Superior temporal gyrus (tissue), 1 donor: ENCODE measurements around the gene ERFL.

ENCODE experiments used
- DNase-seq: peaks from one replicate; pipeline ENCODE4 v3.0.0-alpha.2; 2016; ENCODE audit errors: extremely low spot score

Gene ERFL

DNA sequence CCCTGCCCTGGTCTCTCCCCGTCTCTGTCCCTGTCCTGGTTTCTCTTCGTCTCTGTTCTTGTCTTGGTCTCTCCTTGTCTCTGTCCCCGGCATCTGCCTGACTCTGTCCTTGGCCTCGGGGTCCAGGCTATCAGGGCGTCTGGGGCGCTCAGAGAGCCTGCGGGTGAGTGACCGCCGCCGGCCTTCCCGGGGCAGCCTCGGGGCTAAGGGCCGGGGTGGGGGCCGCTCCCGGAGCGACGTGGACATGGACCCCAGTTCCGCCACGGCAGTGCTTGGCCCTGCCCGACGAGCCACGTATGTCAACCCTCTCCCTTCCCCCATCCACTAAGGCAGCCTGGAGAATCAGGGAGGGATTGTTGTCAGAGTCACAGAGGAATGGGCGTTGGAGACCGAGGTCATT, 30.4 kb downstream of the ERFL start:
- DNase-seq, result no peak

DNA sequence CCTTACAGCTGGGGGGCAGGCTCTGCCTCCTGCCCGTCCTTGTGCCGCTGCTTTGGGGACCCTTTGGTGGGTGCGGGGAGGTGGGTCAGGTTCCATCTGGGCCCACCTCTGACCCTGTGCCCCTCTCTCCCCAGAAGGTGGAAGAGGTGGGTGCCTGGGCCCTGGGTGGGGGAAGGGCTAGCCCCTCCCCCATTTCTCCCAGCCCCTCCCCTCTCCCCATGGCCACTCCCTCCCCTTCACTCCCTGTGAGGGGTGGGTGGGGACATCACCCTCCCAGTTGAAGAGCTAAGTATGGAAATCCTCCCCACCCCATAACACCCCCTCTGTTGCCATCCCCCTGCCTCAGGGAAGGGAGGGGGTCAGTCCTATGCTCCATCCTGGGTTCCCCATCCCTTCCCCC, 31.1 kb downstream of the ERFL start:
- DNase-seq, result no peak

DNA sequence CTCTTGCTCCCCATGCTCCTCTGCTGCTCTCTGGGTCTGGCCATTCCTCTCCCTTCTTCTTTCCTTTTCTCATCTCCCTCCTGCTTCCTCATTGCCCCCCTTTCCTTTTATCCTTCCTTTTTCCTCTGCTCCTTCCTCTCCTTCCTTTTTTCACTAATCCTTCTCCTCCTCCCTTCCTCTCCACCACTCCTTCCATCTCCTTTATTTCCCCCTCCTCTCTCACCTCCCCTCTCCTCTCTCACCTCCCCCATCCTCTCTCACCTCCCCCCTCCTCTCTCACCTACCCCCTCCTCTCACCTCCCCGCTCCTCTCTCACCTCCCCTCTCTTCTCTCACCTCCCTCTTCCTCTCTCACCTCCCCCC, 31.7 kb downstream of the ERFL start:
- DNase-seq, result no peak

DNA sequence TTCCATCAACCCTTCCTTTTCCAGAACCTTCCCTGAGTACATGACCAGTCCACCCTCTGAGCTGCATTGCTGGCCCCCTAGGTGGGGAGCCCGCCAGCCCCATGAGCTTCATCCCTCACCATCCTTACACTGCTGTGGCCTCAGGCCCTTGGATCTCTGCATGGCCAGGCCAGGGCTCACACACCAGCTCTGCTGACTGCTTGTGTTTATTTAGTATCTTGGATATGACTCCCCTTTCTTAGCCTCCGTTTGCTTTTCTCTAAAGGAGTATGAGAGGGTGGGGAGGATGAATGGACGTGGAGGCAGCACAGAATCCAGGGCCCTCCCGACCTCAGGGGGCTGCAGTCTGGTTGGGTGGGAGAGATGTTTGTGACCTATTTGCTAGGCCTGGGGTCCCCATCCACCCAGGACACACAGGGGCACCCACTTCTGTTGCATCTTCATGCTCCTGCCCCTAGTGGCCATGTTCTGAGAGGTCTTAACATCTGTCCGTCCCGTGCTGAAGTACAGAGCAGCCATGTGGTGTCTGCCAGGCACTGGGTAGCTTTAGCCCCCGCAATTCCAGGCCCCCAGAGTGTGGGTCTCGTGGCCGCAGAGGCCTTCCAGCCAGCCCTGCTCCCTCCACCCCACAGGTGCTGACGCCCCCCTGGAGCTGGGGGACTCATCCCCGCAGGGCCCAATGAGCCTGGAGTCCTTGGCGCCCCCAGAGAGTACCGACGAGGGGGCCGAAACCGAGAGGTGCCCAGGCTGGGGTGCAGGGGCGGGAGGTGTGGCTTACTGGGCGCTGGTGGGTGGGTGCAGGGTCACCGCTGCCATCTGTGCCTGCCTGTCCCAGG, 32.3 kb downstream of the ERFL start:
- DNase-seq, result no peak

DNA sequence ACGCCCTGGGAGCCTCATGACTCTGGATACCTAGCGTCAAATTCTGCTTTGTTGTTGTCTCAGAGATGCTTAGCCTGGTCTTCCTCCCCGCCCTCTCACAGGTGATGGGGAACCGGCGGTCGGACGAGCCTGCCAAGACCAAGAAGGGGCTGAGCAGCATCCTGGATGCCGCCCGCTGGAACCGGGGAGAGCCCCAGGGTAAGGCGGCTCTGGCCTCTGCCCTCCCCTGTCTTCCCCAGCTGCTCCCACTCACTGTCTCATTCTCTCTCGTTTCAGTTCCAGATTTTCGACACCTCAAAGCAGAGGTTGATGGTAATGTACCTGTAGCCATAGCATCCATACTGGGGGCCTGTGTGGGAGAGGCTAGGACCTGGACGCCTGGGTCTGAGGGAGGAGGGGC, 33.9 kb downstream of the ERFL start:
- no peak for DNase-seq

DNA sequence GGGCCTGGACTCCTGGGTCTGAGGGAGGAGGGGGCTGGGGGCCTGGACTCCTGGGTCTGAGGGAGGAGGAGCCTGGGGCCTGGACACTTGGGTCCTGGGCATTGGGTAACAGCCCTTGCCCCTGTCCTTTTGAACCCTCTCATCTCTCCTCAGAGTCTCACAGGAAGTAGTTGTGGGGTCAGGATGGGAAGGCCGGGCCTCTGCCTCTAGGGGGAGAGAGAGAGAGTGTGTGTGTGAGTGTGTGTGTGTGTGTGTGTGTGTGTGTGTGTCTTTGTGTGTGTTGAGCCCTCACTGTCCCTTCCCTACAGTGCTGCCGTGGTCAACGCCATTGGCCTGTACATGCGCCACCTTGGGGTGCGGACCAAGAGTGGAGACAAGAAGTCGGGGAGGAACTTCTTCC, 34.4 kb downstream of the ERFL start:
- no peak for DNase-seq

DNA sequence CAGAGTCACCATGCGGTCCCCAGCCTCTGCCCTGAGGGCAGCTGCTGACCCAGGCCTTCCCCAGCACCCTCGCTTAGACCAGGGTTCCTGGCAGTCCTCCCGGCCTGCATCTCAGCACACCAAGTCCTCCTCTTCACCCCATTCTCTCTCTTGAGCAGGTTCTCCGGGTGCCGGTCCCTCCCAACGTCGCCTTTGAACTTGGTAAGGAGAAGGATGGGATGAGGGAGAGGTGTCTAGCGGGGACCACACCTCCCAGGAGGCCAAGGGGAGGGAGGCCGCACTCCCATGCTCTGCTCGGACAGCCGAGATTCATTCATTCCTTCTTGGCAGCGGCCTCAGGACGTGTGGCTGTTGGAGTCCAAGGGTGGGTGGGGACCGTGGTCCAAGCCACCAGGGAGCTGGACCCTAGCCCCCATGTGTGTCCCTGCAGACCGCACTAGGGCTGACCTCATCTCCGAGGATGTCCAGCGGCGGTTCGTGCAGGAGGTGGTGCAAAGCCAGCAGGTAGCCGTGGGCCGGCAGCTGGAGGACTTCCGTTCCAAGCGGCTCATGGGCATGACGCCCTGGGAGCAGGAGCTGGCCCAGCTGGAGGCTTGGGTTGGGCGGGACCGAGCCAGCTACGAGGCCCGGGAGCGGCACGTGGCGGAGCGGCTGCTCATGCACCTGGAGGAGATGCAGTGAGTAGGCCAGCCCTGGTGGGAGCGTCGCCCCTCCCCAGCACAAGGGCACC, 35.9 kb downstream of the ERFL start:
- no peak for DNase-seq

DNA sequence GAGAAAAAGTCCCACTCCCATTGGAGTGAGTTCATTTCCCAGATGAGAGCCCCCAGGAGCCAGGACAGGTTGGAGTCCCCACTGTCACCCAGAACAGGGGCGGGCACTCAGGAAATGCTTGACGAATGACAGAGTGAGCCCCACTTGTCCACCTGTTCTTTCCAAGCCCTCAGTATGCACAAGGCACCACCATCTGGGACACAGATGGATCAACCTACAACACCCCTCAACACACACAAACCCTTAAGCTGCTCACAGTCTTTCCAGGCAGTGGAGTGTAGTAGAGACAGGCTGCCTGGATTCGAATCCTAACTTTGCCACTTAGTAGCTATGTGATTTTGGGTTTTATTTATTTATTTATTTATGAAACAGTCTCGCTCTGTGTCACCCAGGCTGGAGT, 37.3 kb downstream of the ERFL start:
- DNase-seq, result no peak

DNA sequence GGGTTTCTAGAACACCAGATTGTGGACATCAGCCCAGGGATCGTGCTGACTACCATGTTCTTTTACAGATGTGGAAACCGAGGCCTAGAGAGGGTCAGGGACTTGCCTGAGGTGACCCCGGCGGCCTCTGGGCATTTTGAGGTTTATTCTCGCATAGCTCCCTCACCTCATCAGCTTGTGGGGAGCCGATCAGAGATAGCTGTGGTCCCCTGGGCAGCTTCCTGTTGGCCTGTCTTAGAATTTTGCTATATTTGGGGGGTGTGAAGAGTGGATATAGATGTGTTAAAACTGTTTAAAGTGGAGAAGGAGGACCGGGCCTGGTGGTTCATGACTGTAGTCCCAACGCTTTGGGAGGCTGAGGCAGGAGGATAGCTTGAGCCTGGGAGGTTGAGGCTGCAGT, 38.4 kb downstream of the ERFL start:
- no peak for DNase-seq

DNA sequence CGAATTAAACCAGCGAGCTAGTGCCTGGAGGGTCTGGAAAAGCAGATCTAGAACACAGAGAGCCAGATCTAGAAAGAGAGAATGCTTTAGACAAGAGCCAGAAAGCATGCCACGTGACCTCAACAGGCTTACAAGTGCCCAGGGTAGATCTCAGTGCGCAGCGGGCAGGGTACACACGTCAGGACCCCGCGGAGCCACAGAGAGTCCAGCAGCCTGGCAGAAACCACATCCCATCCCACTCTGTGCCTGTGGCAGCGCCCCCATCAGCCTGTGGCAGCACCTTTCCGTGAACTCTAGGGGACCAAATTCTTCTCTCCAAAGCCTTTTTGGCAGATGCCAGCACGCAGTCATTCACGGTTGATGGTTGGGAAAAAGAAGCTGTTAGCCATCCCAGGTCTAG, 39.3 kb downstream of the ERFL start:
- no peak for DNase-seq

DNA sequence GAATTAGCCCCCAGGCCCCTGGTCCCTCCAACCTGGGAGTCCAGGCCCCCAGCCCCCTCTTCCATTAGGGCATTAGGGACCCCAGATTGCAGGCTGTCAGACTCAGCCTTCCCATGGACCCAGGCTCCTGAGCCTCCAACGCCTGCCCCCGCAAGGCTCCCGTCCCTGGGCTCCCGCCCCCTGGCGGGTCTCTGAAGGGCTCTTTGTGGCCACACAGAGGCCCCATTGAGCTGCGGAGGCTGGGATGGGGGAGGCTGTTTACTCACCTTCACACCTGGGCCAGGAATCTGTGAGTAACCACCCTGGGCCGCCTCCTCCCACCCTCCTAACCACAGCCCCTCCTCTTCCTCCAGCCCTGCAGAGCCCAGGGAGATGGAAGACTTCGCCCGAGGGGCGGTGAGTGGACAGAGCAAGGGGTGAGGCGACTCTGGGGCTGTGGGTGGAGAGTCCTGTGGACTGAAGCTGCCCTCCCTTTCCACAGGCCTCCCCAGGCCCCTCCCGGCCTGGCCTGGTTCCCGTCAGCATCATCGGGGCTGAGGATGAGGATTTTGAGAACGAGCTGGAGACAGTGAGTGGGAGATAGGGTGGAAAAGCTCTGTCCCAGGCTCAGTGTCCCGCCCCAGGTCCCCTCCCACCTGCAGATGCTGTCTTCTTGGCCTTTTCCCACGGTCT, 40.4 kb downstream of the ERFL start:
- peak; percentile 67 for DNase-seq

DNA sequence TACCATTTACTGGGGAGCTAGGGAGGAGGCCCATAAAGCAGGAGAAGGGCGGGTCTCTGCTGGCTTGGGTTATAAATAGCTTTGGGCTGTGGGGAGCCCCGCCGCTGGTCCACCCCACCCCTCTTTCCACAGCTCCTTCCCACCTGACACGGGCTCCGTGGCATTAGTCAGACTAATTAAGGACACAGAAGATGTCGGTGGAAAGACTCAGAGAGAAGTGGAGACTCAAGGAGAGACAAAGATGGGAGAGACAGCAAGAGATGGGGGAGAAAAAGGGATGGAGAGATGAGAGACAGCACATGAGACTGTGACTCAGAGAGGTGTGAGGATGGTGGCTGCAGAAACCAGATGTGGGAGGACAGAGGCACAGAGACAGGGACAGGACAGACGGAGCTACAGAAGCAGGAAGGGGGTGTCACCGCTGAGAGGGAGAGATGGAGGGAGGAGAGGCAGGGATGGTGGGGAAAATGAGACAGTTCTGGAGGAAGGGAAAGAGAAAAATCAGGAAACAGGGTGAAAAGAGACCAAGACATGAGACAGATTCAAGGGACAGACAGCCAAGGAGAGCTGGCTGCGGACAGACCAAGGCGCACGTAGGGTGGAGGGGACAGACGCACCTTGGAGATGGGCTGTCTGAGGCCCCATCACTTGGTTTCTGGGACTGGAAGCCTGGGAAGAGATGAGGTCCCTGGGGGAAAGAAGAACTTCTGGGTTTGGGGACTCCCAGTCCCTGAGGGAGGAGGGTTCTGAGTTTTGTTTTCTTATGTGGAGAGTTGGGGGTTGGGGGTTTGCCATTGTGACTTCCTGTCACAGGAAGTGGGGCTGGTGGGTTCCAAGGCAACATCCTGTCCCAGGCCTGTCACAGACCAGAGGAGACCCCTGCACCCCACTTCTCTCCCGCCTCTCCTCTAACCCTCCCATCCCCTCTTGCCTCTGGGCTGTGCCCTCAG, 41.2 kb downstream of the ERFL start:
- no peak for DNase-seq

DNA sequence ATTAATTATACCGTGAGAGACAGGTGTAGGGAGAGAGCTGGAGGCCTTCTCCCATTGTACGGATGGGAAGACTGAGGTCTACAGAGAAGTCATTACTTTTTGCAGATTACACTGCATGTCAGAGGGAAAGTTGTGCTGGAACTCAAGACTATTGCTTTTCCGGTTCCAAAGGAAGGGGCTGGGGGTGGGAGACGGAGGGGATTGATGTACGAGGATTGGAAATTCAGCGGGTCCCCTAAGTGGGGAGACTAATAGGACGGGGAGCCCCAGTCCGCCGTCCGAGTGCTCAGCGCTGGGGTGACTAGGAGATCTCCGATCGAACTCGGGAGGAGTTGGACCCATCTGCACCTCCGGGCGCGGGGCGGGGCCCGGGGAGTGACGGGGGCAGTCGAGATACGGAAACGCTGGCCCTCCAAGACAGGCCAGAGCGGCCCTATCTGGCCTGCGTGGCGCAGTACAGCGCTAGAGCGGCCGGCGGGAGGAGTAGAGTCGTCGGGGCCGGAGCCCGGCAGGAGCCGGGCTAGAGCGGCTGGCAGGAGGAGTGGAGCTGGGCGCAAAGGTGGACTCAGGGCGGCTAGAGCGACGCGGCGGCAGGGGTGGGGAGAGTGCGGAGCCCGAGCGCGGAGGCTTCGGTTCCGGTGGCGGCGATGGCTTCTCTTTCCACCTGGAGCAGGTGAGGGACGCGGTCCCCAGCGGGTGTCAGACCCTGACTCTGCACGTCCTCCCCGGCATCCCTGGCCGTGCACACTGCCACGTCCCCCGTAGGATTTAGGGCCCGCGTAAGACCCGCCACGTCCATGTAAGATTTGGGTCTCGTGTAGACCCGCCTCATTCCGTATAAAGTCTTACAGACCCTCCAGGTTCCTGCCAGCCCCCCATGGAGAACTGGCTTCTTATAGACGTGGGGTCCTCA, 44.2 kb downstream of the ERFL start:
- DNase-seq, result peak; percentile 96

DNA sequence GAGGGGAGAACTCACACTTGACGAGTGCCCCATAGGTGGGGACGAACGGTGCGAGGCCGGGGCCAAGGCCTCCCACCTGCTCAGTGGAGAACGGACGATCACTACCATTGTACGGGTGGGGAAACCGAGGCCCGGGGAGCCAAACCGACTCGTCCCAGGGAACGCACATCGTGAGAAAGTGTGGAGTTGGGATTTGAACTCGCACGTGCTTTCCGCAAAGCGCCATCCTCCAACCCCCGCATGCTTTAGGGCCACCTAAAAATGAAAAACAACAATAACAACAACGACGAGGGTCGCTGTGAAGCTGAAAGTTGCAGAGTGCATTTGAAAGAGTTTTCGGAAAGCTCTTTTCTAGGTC, 44.8 kb downstream of the ERFL start:
- no peak for DNase-seq

DNA sequence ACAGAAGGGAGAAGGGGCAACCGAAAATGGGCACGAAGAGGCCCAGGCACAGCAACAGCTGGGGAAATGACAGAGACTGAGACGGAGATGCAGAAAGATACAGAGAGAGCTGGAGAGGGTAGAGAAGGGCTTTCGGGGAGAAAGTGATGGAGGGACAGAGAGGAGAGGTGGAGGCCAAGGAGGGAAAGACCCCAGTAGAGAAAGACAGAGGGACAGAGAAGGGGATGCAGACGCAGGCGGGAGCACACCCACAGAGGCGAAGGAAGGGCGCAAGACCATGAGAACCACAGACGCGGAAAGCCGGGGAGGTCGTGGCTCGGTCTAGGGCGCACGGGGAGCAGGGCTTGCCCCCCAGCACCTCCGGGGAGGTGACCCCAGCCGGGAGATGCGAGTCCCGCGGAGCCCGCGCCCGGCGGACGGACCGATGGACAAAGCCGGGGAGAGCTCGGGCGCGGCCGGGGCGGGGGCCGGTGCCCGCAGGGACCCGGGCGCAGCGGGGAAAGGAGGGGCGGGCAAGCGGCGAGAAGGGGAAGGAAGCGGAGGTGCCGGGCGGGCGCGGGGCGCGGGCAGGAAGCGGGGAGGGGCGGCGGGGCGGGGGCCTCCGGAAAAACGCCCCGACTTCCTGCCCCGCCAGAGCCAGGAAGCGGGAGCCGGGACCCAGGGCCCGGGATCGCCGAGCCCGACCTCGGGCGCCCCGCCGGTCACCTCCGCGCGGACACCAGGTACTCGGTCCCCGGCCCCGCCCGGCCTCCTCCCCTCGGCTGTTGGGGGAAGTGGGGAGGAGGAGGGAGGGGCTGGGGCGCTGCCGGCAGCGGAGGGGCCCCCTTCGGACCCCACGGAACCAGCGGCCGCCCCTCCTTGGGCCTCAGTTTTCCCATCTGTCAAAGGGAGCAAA, 45.4 kb downstream of the ERFL start, which contains the start of gene ARHGEF1:
Gene ARHGEF1 (plus strand): TSS at position 617 of the 895 bp plus-strand sequence. CDS start 4,899 bp downstream, outside the sequence.
- no peak for DNase-seq

DNA sequence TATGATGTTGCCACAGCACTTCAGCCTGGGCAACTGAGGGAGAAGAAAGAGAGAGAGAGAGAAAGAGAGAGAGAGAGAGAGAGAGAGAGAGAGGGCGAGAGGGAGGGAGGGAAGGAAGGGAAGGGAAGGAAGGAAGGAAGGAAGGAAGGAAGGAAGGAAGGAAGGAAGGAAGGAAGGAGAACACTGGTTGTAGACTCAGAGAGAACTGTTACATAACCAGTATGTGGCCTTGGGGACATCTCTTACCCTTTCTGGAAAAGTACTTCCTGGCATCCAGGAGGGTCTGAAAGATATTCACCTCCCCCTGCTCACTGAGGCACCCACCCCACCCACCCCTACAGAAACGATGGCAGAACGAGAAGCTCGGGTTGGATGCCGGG, 47.9 kb downstream of the ERFL start:
- no peak for DNase-seq

DNA sequence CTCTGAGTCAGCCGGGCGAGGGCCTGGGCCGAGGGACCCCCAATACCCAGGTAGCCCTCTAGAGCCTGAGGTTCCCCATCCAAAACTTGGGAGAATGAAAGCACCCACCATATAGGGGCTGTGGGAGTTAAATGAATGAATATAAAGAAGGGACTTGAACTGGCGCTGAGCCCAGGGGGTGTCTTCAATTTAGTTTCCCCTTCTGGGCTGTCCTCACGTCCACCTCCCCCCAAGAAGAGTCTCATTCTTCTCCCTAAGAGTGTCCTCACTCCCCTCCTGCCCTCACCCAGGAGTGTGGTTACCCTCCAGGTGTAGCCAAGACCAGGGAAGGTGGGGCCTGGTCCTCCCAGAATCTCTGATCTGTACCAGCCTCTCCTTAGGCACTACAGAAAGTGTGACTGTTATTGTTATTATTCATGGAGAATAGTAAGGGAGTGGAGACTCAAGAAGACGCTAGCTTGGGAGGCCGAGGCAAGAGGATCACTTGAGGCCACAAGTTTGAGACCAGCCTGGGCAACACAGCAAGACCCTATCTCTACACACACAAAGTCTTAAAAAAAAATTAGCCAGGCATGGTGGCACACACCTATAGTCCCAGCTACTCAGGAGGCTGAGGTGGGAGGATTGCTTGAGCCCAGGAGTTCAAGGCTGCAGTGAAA, 48.5 kb downstream of the ERFL start:
- no peak for DNase-seq

DNA sequence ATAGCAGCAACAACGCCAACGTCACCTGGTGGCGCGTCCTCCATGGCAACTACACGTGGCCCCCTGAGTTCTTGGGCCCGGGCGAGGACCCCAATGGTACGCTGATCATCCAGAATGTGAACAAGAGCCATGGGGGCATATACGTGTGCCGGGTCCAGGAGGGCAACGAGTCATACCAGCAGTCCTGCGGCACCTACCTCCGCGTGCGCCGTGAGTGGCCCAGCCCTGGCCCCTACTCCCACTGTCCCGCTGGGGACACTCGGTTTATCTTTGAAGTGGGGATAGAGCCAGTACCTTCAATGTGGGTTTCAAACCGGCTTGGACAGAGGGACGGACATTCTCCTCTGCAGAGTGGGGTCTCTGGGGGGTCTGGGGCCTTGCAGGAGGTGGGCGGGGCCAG, 49.2 kb downstream of the ERFL start:
- no peak for DNase-seq
